HFFc6 (cell line): ENCODE data around the gene SLC6A17. TPM values are rescaled to one million over a fixed set of nuclear protein-coding genes. Genes with fewer than 3 reads are reported as not detected.

ENCODE experiments used
- DNase-seq: peaks from one replicate; pipeline ENCODE4 v3.0.0-alpha.2; 2018
- H3K27ac Mint-ChIP-seq: 2 replicates; pipeline ENCODE4 v1.8.0; 2020; ENCODE audit warnings: mild to moderate bottlenecking, mixed read lengths
- H3K27me3 Mint-ChIP-seq: 2 replicates; pipeline ENCODE4 v1.8.0; 2021; ENCODE audit warnings: mild to moderate bottlenecking, moderate library complexity, mixed read lengths; ENCODE audit not compliant: insufficient read depth
- H3K36me3 Mint-ChIP-seq: 2 replicates; pipeline ENCODE4 v1.8.0; 2021; ENCODE audit warnings: low read depth, mixed read lengths
- H3K4me1 Mint-ChIP-seq: 2 replicates; pipeline ENCODE4 v1.8.0; 2020; ENCODE audit warnings: low read depth, mixed read lengths
- H3K4me3 Mint-ChIP-seq: 2 replicates; pipeline ENCODE4 v1.8.0; 2020; ENCODE audit warnings: mild to moderate bottlenecking, moderate library complexity, mixed read lengths
- H3K9me3 Mint-ChIP-seq: 2 replicates; pipeline ENCODE4 v1.8.0; 2020; ENCODE audit warnings: mild to moderate bottlenecking, mixed read lengths
- total RNA-seq, 6 experiments: library from RNA; stranded (reverse); fragmentation: NEBNext Ultra II Directional; extraction: Animal tissue kit (Norgen Biotek cat#: 25700); gene quantifications; 2 replicates in 1 of 6; 3 replicates in 5 of 6; pipeline ENCODE4 v1.2.3, GENCODE V29; 2021
- TF ChIP-seq, protein P1 (sequence below): fragments of 200-600 bp; sonication (generic); IDR thresholded peaks from 2 replicates; pipeline ENCODE4 v1.5.0; 2021; ENCODE audit warnings: antibody characterized with exemption, mild to moderate bottlenecking

SLC6A17 gene
- total RNA-seq, 6 experiments from 2014 or later: 1.7 to 5.3 (median 2.0) TPM

DNA sequence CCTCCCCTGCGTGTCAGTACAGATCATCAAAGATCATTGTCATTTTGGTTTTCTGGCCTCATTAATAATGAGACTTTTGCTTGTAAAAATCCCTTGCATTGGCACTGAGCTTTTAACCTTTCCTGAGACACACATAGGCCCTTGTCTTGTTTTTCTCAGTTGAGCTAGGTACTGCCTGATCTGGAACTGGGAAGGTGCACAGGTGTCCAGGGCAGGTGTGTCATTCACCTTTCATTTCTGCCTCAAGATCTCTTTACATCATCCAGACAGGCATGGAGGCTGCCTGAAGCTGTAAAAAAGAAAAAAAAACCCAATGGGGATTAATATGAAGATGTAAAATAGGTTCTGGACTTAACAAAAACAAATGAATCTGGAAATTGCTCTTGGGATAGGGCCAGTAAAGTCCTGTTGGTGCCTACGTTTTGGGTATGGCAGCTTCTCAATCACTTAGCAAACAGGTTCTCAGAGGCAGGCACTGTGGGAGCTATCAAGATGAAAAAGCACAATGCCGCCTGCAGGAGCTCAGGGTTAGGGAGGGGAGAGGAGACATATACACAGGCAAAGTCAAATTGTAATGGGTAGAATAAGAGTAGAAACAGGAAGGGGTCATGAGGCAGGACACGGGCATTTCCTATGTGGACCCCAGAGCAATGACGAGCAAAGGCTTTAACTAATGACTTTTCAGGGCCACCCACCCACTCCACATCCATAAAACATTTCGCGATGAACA is 58.8 kb downstream of the SLC6A17 start:
- peak overlapping the region; percentile 72; the same call in 1 of the 2 replicates for H3K27ac Mint-ChIP-seq
- no peak for DNase-seq
- TF ChIP-seq, protein P1, sequence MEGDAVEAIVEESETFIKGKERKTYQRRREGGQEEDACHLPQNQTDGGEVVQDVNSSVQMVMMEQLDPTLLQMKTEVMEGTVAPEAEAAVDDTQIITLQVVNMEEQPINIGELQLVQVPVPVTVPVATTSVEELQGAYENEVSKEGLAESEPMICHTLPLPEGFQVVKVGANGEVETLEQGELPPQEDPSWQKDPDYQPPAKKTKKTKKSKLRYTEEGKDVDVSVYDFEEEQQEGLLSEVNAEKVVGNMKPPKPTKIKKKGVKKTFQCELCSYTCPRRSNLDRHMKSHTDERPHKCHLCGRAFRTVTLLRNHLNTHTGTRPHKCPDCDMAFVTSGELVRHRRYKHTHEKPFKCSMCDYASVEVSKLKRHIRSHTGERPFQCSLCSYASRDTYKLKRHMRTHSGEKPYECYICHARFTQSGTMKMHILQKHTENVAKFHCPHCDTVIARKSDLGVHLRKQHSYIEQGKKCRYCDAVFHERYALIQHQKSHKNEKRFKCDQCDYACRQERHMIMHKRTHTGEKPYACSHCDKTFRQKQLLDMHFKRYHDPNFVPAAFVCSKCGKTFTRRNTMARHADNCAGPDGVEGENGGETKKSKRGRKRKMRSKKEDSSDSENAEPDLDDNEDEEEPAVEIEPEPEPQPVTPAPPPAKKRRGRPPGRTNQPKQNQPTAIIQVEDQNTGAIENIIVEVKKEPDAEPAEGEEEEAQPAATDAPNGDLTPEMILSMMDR: no peak
- H3K9me3 Mint-ChIP-seq: no peaks in the 10 kb centered on the region
- H3K36me3 Mint-ChIP-seq: no peaks in the 10 kb centered on the region
- peaks cover 5% of the 10 kb centered on the region for H3K27me3 Mint-ChIP-seq
- H3K4me1 Mint-ChIP-seq: peaks cover 33% of the 10 kb centered on the region
- H3K4me3 Mint-ChIP-seq: peak overlapping the region; percentile 82

DNA sequence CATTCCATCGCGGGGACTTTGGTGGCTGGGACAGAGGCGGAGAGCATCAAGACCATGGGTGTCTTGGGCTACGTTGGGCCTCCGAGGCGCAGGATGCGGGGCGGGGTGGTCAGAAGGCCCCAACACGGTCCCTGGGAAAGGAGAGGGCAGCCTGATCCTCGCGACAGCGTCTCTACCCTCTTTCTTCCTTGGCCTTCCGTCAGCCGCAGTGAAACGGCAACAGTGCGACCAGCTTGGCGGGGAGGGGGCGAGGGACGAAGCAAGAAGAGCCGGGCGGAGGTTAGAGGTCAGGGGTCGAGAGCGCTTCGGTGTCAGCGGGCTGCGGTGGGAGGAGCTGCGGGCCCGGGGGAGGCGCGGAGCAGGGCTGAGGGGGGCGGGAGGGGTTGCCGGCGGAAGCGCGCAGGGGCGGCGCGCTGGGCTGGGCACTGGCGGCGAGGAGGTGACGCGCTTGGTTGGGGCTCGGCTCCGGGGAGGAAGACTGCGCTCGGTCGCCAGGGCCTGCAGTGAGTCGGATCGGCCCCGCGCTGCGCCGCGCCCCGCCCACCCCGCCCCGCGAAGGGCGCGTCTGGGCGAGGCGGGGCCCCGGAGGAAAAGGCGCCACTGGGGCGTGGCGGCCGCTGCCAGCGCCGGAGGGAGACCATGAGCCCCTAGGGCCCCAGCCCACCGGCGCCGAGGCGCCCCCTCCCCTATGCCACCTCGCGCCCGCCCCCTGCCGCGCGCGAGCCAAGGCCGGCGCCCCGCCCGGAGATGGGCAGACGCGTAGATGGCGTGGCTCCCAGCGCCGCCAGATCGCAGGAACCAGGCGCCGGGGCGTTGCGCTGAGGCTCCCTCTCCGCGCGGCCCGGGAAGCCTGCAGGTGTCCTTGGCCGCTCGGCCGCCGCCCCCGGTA is 59.7 kb downstream of the SLC6A17 start, which contains the start of gene KCNC4:
KCNC4 (plus strand) TSS at position 600 of the 889 bp plus-strand sequence. CDS start 1,186 bp downstream, outside the sequence.
- DNase-seq: peak; percentile 76
- H3K36me3 Mint-ChIP-seq: no peaks in the 10 kb centered on the region
- TF ChIP-seq, protein P1: 0 out of 2 replicates have a peak, but pooled peaks have one; percentile 8
- H3K27me3 Mint-ChIP-seq: peaks cover 2% of the 10 kb centered on the region; the same call in 1 of the 2 replicates
- H3K9me3 Mint-ChIP-seq: no peaks in the 10 kb centered on the region
- peak within 1 kb of the TSS; percentile 72 for H3K27ac Mint-ChIP-seq
- H3K4me3 Mint-ChIP-seq: peak within 1 kb of the TSS; percentile 86
- peaks cover 38% of the 10 kb centered on the region for H3K4me1 Mint-ChIP-seq

DNA sequence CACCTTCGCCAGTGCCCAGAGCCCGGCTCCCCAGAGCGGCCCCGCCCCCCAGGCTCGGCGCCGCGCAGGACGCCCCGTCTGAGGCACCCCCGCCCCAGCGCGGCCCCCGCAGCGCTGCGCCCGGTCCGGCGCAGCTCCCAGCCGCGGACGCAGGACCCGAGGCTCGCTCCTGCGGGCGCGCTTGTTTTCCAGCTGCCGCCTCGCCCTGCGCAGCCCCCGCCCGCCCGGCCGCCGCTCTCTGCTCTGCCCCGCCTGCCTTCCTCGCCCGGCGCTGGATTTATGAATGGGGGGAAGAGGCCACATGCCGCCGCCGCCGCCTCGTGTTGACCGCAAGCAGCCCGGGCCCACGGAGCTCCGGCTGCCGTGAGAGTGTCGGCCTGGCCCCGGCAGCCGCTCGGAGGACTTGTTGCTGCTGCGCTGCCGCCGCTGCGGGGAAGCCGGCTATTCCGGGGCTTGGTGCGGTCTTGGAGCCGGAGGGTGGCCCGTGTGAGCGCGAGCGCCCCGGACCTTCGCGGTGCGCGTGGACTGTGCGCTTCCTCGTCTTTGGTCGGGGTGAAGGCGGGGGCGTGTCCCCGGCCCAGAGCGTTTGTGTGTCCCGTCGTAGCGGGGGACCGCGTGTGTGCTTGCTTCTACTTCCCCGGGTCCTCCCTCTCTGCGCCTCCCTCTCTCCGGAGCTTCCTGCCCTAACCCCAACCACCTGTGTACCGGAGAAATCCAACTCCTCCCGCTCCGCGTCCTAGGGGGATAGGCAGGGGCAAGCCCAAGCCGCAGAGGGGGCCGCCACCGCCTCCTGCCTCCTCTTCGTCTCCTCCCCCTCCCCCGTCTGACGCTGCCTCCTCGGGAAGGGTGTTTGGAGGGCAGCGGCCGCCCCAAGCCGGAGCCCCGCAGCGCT is 60.6 kb downstream of the SLC6A17 start:
- DNase-seq: no peak
- Mint-ChIP-seq H3K27ac (peak overlapping the region; percentile 31; the same call in 1 of the 2 replicates), H3K36me3 (no peaks in the 10 kb centered on the region), H3K4me3 (peak overlapping the region; percentile 86), H3K27me3 (peaks cover 2% of the 10 kb centered on the region; the same call in 1 of the 2 replicates), H3K9me3 (no peaks in the 10 kb centered on the region), H3K4me1 (peaks cover 40% of the 10 kb centered on the region)
- TF ChIP-seq, protein P1: no peak

DNA sequence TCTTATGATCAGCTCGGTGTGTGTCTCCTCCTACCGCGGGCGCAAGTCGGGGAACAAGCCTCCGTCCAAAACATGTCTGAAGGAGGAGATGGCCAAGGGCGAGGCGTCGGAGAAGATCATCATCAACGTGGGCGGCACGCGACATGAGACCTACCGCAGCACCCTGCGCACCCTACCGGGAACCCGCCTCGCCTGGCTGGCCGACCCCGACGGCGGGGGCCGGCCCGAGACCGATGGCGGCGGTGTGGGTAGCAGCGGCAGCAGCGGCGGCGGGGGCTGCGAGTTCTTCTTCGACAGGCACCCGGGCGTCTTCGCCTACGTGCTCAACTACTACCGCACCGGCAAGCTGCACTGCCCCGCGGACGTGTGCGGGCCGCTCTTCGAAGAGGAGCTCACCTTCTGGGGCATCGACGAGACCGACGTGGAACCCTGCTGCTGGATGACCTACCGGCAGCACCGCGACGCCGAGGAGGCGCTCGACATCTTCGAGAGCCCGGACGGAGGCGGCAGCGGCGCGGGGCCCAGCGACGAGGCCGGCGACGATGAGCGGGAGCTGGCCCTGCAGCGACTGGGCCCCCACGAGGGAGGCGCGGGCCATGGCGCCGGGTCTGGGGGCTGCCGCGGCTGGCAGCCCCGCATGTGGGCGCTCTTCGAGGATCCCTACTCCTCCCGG is 61.3 kb downstream of the SLC6A17 start:
- TF ChIP-seq, protein P1: no peak
- peaks cover 2% of the 10 kb centered on the region; the same call in 1 of the 2 replicates for H3K27me3 Mint-ChIP-seq

More for the DNA sequence above, 61.3 kb downstream of the SLC6A17 start:
- H3K27ac Mint-ChIP-seq: peak overlapping the region; percentile 31; the same call in 1 of the 2 replicates
- H3K36me3 Mint-ChIP-seq: no peaks in the 10 kb centered on the region
- DNase-seq: no peak
- peaks cover 40% of the 10 kb centered on the region for H3K4me1 Mint-ChIP-seq
- H3K9me3 Mint-ChIP-seq: no peaks in the 10 kb centered on the region
- peak overlapping the region; percentile 86 for H3K4me3 Mint-ChIP-seq
